GM19463 (cell line): ENCODE measurements around the gene APCDD1L.
"Not testable (repeated sequence)": the region's sequence is repeated elsewhere in the genome, so short reads cannot be mapped to it uniquely, and the experiment has no call there.

ENCODE experiments used
- ATAC-seq: cut with Tn5 transposase; IDR thresholded peaks from one replicate; pipeline ENCODE4 v1.9.1; 2021; ENCODE audit warnings: mild to moderate bottlenecking, moderate library complexity; ENCODE audit not compliant: unreplicated experiment

The APCDD1L gene

DNA sequence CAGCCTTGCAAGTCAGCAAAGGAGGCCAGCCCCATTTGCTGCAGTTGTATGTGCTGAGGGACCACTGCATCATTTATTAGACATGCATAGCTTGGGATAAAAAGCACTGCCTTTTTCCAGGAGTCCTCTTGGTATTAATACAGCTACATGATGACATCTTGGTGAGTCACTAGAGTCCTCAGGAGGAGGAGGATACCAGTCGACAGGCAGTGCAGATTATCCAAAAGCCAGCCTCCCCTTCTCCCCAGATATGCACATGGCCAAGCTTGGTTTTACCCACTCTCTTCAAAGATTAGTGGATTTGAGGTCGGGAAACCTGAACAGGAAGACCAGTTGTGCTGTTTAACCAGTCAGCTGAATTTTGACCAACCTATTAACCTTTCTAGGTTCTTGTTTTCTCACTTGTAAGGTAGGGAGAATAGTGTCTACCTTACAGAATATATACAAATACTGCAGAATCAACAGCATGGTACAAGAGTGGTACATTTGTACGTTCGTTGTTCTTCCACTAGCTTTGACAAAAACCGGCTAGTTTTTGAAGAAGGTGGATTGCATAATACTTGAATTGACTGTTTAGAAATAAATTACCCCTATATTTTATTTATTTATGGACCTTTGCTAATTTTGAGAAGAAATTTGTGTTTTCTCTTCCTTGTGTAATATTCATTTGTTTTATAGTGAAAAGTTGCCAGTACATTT, 94.3 kb downstream of the APCDD1L start:
- ATAC-seq, result no peak

GRCh38 chr20:58418949-58419748, 96.0 kb downstream of the APCDD1L start:
- ATAC-seq, result no peak

- no peak for ATAC-seq
Observed at GRCh38 chr20:58417438-58417837, 97.8 kb downstream of the APCDD1L start.

- no peak for ATAC-seq
Observed at GRCh38 chr20:58416835-58417234, 98.4 kb downstream of the APCDD1L start.

- ATAC-seq, result no peak
Observed at GRCh38 chr20:58416057-58416456, 99.1 kb downstream of the APCDD1L start.

DNA sequence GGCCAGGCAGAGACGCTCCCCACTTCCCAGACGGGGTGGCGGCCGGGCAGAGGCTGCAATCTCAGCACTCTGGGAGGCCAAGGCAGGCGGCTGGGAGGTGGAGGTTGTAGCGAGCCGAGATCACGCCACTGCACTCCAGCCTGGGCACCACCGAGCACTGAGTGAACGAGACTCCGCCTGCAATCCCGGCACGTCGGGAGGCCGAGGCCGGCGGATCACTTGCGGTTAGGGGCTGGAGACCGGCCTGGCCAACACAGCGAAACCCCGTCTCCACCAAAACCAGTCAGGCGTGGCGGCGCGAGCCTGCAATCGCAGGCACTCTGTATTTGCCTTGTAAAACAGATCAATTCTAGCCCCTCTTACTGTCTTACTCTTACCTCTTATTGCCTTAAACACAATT, 100.4 kb downstream of the APCDD1L start:
- ATAC-seq, result not testable (repeated sequence)

DNA sequence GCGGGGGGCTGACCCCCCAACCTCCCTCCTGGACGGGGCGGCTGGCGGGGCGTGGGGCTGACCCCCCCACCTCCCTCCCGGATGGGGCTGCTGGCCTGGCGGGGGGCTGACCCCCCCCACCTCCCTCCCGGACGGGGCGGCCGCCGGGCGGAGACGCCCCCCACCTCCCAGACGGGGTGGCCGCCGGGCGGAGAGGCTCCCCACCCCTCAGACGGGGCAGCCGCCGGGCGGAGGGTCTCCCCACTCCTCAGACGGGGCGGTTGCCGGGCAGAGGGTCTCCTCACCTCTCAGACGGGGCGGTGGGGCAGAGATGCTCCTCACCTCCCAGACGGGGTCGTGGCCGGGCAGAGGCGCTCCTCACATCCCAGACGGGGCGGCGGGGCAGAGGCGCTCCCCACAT, 101.0 kb downstream of the APCDD1L start:
- ATAC-seq, result not testable (repeated sequence)
